CD4-positive, alpha-beta T cell treated with Interleukin-6 for 4 hours (primary cell): ENCODE results near the gene CHST11.

Source experiments
- DNase-seq: peaks from one replicate; pipeline ENCODE4 v3.0.0-alpha.2; 2020; ENCODE audit warnings: mixed read lengths

Gene CHST11

GRCh38 chr12:104748356-104748755 lies 291.6 kb downstream of the CHST11 start:
- DNase-seq, result no peak

DNA sequence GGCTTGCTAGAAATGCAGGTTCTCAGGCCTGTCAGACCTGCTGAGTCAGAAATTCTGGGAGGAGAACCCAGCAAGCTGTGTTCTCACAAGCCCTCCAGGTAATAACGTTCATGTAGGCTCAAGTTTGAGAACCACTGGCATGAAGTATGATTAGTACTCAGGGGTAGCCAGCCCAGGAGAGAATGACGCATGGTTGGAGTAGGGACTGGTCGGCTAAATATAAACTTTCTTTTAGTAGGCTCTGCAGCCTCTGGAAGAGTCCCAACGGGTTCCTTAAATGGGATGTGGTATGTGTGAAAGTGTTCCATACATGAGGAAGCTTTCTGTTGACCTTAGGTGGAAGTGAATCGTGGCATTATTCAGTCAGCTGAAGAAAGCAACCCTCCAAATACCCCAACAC lies 292.0 kb downstream of the CHST11 start:
- no peak for DNase-seq

- DNase-seq, result no peak
These were observed 292.8 kb downstream of the CHST11 start for GRCh38 chr12:104749545-104749944.

DNA sequence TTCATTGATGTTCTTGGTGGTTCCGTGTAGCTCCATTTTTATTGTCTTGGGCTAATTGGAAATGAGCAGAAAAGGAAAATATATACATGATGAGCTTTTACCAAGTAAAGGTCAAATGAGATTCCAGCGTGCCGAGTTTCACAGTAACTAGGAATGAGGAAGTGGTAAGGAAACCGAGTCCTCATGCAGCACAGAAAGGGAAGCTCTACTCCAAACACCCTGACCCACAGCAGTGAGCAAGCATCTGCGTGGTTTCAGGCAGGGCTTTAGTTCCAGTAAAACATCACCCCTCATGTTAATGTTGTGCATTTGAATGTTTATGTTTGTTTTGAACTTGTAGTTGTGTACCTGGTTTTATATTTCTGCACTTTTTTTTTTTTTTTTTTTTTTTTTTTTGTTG lies 293.3 kb downstream of the CHST11 start:
- no peak for DNase-seq

- DNase-seq, result no peak
These were observed 294.4 kb downstream of the CHST11 start for GRCh38 chr12:104751120-104751519.

DNA sequence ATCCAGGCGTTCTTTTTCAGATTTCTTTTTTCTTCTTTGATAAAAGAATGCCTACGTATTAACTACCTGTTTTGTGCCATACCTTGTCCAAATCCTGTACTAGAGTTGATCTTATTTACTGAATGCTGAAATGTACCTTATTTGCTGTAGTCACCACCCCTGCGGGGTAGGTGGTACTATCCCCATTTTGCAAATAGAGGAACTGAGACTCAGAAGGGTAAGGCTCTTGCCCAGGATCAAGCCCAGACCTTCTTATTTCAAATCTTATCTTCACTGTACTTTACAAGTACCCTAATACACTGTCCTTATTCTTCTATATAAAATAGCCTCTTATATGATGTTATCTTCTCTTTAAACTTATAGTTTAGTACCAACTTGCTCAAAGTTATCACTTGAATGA lies 294.8 kb downstream of the CHST11 start:
- no peak for DNase-seq

DNA sequence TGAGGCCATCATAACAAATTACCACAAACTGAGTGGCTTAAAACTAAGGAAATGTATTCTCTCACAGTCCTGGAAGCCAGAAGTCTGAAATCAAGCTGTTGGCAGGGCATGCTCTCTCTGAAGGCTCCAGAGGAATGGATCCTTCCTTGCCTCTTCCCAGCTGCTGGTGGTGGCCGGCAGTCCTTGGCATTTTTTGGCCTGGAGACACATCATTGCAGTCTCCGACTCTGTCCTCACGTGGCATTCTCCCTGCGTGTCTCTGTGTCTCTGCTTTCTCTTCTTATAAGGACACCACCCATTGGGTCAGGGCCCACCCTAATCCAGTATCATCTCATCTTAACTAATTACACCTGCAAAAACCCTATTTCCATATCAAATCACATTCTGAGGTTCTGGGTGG lies 295.3 kb downstream of the CHST11 start:
- no peak for DNase-seq

GRCh38 chr12:104752881-104753280 lies 296.1 kb downstream of the CHST11 start:
- DNase-seq, result no peak

GRCh38 chr12:104756901-104757300 lies 300.2 kb downstream of the CHST11 start:
- no peak for DNase-seq

- DNase-seq, result no peak
These were observed 302.0 kb downstream of the CHST11 start for GRCh38 chr12:104758771-104759170.

DNA sequence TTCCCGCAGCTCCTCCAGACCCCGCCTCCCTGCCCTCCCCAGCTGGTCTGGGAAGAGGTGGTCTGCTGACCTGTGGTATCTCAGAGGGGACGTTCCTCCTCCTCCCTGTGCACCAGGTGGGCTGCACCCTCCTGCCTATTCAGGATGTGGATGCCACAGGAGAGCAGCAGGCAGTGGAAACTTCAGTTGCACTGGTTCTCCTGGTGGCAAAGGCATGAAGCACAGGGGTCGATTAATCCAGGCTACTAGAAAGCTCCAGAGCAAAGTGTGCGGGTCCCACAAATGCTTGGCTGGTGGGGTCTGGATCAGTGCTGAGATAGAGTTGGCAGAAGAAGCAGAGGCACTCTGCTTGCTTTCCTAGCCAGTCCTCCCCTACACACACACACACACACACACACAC lies 304.3 kb downstream of the CHST11 start:
- no peak for DNase-seq

DNA sequence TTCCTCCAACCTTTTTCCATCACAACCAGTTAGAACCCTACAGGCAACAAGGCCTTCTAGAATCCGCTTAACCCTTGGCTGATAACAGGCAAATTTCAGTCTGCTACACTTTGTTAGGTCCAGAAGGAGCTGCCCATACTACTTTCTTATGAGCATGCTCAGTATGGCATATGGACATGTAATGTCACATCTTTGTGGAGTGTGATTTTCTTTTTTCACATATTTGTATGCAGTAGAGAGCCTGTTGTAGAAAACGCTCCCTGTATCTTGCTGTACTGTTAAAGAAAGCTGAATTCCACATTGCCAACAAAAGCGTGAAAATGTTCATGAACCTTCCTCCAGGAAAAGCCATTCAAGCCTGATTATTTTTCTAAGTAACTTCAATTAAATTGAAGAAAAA lies 304.9 kb downstream of the CHST11 start:
- DNase-seq, result no peak

DNA sequence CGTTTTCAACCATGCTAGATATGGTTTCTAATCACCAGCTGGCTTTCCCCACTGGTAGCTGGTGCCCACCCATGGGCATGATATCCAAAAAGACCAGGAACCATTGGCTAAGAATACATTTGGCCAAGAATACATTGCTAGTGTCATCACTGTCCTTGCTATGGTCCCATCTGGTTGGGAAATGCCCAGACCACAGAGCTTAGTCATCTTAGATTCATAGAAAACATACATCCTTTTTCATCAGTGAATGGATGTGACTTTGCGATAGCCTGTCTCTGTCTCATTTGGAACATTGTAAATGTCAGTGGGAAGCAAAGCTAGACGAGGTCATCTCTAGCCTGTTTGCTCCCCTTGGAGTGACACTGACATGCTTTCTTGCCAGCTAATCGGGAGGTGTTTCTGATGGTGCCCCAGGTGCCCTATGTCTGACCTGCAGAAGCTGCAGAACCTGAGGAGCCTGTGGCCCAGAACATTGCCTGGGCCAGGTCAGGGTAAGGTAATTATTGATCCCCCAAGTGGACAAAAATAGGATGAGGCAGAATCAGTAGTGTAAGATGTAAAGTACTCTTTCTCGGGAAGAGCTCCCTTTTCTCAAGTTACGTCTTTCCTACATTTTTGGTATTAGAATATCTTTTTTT lies 306.5 kb downstream of the CHST11 start:
- no peak for DNase-seq

GRCh38 chr12:104764225-104765091 lies 307.7 kb downstream of the CHST11 start:
- DNase-seq, result no peak

DNA sequence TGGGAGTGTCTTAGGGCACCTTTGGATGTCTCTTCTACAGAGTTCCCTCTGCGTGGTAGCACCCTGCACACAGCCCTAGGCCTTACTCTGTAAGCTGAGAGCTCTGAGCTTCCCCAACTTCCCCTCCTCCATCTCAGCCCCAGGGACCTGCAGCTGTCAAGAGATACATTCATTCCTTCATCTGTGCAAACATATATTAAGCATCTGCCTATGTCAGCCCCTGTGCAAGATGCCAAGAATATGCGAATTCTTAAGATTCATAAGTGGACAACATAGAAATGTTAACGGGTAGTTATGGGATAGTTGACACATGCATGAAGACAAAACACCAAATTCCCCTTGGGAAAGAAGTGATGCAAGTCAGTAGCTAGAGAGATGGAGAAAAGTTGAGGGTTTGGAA lies 310.5 kb downstream of the CHST11 start:
- DNase-seq, result no peak

DNA sequence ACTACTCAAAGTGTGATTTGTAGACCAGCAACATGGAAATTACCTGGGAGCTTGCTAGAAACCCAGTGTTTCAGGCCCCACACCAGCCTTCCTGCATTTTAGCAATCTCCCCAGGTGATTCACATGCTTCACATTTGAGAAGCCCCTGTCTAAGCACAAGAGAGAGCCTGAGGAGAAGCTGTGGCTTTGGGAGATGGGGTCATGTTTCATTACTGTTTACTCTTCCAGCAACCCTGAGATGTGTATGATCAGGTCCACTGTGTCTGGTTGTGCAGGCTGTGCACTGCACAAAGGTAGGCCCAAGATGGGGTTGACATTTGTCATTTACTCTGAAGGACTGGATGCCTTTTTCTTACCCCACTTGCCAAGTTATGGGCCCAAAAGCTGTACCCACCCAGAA lies 311.3 kb downstream of the CHST11 start:
- no peak for DNase-seq

DNA sequence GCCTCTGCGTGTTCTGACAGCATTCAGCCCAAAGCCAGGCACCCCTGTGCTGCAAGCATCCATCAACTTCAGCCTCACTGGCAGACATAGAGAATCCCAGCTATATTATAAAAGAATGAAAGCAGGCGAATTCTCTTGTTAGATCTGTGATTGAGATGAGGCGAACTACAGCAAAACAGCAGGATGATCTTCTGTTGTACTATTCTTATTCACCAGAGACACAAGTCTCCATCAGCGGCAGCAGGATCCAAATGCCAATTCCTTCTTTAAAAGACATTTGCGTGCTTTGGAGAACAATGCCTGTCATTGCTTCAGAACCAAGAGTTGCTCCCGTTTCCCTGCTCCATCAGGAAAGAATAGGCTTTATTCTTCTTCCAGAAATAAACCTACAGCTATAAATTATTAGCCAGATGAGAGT lies 312.4 kb downstream of the CHST11 start:
- no peak for DNase-seq

- DNase-seq, result no peak
These were observed 315.6 kb downstream of the CHST11 start for GRCh38 chr12:104772336-104772735.

DNA sequence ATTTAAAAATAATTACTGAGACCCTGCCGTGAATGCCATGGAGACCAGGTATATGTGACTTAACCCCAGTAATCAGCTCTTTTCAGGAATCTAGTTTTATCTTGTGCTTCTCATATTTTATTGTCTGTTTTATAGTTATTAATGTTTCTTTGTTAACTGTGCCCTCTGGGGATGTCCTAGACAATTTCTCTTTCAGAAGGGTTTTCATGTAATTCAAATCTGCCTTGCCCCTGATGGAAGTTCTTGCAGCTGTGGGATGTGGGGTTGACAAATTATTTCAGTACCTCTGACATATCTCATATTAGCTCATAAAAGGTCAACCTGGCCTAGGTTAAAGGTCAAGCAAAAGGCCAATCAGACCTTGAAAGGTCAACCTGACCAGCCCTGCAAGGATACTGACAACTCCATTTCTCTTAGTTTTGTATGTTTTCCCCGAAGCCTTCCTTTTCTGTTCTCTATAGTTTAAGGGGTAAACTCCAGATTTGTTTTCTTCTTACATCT lies 319.0 kb downstream of the CHST11 start:
- no peak for DNase-seq

GRCh38 chr12:104779134-104779533 lies 322.4 kb downstream of the CHST11 start:
- DNase-seq, result no peak

GRCh38 chr12:104782296-104782695 lies 325.5 kb downstream of the CHST11 start:
- no peak for DNase-seq

GRCh38 chr12:104784592-104784991 lies 327.8 kb downstream of the CHST11 start:
- DNase-seq, result no peak

- DNase-seq, result no peak
These were observed 329.1 kb downstream of the CHST11 start for GRCh38 chr12:104785886-104786285.

- DNase-seq, result no peak
These were observed 329.6 kb downstream of the CHST11 start for GRCh38 chr12:104786352-104786751.
